Stimulated activated CD8-positive, alpha-beta memory T cell treated with anti-CD3 and anti-CD28 coated beads, Interleukin-4, amount 100 ng/mL, for 24 hours (primary cell): ENCODE results near the gene HELZ2.
"Not testable (repeated sequence)": the region's sequence is repeated elsewhere in the genome, so short reads cannot be mapped to it uniquely, and the experiment has no call there.

Experiments
- DNase-seq: peaks from one replicate; pipeline ENCODE4 v3.0.0-alpha.2; 2020; ENCODE audit warnings: low read depth

Gene HELZ2

GRCh38 chr20:63574156-63574828 is at the start of gene HELZ2:
HELZ2 (minus strand) TSS chr20:63574239; CDS start chr20:63572385, 1,854 bp downstream.
- DNase-seq = no peak

DNA sequence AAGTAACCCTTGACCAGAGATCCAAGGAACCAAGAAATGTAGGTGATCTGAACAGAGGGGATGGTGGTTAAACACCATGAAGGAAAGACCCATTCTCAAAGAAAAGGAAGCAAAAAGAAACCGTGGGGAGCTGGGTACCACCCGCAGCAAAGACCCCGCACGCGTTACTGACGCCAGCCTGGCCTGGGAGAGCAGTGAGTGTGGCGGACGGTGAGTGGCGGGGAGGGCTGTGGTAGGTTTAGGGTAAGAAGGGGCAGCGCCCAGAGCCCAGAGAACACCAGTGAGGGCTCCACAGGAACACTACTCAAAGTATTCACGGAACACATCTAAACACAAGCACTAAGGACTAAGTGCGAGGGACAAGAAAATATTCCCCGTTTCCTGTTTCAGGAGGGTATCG is 48.7 kb upstream of the HELZ2 start:
- DNase-seq = no peak

DNA sequence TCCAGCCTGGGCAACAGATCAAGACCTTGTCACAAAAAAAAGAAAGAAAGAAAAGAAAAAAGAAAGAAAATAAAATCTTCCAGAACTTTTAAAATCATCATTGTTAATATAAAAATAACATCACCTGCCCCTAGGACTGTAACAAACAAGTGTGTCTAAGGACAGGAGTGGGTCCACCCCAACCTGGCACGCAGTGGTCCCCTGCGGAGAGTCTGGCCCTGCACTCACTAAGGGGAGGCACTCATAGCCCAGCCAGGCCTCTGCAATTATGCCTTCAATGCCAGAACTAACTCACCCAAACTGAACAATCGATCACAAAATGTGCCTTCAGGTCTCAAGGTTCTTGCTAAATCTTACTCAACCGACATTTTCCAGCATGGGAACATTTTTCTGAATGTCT is 48.1 kb upstream of the HELZ2 start:
- DNase-seq = no peak

DNA sequence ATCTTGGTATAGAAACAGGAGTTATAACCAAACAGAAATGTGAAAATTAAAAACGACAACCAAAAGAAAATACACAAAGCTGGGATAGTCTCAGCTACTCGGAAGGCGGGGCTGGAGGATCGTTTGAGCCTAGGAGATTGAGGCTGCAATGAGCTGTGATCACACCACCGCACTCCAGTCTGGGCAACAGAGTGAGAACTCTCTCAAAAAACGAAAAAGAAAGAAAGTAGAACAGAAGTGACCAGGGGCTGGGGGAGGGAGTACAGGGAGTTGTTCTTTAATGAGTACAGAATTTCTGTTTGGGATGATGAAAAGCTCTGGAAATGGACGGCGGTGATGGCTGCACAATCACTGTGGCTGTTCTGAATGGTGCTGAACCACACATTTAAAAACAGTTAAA is 47.0 kb upstream of the HELZ2 start:
- DNase-seq = no peak

DNA sequence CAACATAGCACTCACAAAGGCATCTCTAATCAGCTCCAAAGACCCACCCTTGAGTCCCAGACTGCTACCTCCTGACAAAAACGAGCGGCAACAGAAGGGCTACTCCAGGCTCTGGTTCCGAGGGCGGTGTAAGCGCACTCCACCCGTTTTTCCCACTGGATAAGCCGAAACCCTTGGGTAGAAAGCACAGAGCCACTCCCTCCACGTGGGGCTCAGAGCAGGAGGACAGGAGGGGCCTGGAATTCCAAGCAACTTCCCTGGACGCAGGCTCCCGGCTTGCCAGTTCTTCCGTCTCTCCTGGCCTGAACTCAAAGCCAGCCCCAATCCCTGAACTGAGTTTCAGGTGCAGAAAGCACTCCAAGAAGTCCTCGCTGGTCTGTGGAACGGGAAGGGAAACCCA is 45.5 kb upstream of the HELZ2 start:
- DNase-seq = no peak

DNA sequence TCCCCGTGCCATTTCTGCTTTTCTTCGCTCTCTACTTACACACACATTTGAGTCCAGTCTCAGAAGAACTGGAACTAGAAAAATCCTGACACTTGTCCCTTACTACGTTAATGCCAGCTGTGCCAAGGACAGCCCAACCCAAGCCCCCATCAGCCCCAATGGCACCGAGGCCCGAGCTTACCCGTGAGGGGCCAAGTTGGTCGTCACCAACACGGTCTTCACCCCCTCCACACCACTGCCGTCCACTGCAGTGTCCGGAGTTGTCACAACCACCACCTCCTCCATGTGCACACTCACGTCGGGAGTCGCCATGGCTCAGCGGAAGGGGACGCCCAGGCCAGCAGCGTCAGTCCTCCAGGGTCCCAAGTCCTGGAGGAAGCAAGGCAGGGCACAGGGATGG is 45.0 kb upstream of the HELZ2 start:
- no peak for DNase-seq

DNA sequence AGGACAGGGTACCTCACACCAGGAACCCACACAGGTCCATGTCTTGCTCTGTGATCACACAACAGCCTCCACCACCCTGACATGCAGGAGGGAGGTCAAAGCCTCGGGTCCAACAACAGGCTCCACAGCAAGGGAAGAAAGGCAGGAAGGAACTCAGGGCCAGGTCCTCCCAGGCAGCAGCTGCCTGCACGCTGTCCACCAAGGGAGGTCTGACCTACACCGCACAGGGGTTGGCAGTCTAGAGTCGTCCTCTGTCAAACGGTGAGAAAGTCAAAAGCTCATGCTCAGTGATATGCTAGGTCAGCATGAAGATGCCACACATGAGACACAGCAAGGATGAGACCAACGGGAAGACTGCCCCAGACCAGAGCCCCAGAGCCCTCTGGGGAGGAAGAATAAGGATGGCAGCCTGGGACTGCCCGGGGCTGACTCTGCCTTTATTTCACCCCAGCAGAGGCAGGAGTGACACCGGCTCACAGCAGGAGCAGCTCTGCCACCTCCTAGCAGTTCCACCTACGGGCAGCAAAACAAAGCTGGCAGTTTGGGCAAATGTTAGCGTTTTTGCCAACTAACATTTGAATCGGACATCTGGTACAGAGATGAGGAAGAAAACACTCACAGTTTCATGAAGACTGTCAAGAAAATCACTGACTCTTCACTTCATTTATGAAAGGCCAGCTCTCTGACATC is 44.4 kb upstream of the HELZ2 start:
- no peak for DNase-seq

DNA sequence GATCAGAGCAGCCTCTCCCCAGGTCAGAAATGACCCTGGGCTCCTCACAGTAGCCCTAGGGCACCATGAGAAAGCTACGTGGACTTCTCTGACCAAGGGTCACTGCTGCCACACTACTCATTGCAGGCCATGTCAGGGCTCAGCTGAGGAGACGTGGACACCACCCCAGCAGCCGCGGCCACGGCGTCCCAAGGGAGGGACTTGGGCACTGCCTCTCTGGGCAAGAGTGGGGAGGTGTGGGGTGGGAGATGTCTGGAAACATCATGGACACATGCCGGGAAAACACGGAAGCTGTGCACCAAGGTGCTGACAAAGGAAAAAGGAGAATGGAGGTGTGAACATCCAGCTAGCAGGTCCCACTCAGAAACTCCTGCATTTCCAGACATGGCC is 43.8 kb upstream of the HELZ2 start:
- DNase-seq = no peak

DNA sequence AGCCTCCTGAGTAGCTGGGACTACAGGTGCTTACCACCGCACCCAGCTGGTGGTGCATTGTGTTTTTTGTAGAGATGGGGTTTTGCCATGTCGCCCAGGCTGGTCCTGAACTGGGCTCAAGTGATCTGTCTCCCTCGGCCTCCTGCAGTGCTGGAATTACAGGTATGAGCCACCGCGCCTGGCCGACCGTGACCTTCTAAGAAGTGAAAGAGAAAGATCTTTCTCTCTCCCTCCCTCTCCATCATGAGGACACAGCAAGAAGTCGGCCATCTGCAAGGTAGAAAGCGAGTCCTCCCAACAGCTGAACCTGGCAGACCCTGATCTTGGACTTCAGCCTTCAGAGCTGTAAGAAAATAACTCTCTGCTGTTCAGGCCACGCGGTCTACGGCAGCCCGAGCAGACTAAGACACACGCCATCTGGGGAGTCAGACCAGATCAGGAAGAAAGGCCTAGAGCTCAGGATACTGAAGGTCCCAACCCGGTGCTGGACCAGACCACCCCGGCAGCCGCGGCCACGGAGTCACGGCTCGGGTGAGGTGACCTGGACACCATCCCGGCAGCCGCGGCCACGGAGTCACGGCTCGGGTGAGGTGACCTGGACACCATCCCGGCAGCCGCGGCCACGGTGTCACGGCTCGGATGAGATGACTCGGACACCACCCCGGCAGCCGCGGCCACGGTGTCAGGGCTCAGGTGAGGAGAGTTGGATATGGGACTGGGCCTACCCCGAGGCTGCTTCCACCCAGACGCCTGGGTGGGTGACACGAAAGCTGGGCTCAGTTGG is 43.2 kb upstream of the HELZ2 start:
- no peak for DNase-seq

DNA sequence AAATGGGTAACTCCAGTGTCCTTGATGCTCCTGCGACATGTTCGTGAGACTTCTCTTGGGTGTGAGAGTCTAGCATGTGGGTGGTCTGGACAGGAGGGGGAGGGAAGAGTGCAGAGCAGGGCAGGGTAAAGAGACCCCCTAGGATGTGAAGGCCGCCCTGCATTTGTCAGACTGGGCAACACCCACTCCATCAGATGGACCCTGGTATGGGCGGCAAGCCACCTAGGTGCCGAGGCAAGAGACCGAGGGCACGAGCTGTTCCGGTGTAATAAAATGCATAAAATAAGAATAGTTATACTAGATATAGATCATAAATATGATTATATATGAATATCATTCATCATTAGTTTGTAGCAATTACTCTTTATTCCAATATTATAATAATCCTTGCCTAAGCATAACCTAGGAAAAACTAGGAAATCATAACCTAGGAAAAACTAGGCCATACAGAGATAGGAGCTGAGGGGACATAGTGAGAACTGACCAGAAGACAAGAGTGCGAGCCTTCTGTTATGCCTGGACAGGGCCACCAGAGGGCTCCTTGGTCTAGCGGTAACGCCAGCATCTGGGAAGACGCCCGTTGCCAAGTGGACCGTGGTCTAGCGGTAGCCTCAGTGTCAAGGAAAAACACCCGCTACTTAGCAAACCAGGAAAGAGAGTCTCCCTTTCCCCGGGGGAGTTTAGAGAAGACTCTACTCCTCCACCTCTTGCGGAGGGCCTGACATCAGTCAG is 40.0 kb upstream of the HELZ2 start:
- not testable (repeated sequence) for DNase-seq

- DNase-seq = no peak
Measured at GRCh38 chr20:63612276-63612931, 38.4 kb upstream of the HELZ2 start.

DNA sequence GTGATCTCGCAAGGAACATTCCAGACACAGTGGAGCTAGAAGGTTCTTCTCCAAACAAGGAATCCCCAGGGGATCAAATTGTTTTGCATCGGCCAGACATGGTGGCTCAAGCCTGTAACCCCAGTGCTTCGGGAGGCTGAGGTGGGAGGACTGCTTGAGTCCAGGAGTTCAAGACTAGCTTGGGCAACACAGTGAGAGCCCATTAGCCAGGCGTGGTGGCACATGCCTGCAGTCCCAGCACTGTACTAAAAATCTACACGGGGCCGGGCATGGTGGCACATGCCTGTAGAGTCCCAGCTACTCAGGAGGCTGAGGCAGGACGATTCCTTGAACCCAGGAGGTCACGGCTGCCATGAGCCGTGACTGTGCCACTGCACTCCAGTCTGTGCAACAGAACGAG is 37.6 kb upstream of the HELZ2 start:
- DNase-seq = no peak

DNA sequence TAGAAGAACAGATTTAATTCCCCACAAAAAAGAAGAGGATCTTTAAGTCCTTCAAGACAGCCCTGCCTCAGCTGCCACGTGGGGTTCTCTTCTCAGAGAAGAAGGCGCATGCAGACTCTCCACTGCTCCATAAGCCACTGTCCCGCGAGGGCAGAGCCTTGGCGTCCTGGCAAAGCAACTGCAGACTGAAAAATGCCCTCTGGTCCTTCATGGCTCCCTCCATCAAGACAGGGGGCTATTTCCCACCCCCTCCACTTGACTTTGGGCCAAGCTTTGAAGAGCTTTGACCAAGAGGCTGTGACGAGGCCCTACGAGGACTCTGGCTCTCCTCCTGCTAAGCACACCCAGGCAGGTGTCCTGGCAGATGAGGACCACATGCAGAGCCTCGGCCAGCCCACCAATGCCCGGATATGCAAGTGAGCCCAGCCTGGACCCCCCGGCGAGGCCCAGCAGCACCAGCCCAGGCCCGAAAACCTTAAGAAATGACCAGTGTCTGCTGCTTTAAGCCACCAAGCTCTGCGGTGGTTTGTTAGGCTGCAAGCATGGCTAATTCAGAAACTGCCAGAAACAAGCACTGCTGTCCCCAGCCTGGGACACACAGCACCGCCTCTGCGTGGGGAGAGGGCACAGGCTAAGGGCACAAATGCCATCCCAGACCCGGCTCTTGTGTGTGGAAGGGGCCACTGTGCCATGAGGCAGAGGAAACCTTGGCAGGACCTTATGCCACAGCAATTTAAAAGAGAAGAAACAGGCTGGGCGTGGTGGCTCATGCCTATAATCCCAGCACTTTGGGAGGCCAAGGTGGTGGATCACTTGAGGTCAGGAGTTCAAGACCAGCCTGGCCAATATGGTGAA is 36.8 kb upstream of the HELZ2 start:
- DNase-seq = no peak

DNA sequence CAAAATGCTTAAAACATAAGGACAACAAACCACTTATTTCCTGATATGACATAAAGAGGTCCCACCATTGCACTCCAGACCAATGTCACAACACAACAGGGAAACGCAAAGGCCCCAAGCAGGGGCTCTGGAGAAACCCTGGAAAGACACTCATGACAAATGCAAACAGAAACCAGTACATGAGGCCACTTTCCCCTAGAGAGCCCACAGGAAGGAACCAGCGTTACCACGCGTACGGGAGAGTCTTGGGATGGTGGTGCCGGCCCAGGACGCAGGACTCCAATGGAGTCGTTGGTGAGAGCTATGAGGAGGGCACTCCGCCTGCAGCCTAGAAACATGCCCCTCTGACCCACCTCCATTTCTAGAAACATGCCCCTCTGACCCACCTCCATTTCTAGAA is 32.6 kb upstream of the HELZ2 start:
- no peak for DNase-seq

DNA sequence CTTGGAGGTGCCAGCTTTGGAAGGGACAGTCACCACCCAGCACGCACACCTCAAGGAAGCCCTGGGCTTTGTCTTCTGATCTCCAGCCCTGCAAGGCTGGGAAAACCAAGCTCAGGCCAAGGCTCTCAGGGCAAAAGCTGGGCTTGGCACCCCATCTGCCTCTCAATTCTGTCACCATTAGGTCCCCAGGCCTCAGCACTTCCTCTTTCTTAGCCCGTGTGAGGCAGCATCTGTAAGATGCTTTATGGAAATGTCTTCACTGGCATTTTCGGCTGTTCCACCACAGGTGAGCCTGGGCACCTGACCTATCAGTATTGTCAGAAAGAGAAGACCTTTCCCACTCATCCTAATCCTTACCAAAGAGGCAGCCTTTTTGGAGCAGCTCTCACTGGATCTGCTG is 28.3 kb upstream of the HELZ2 start:
- DNase-seq = no peak

GRCh38 chr20:63601679-63602078 is 27.6 kb upstream of the HELZ2 start:
- not testable (repeated sequence) for DNase-seq

DNA sequence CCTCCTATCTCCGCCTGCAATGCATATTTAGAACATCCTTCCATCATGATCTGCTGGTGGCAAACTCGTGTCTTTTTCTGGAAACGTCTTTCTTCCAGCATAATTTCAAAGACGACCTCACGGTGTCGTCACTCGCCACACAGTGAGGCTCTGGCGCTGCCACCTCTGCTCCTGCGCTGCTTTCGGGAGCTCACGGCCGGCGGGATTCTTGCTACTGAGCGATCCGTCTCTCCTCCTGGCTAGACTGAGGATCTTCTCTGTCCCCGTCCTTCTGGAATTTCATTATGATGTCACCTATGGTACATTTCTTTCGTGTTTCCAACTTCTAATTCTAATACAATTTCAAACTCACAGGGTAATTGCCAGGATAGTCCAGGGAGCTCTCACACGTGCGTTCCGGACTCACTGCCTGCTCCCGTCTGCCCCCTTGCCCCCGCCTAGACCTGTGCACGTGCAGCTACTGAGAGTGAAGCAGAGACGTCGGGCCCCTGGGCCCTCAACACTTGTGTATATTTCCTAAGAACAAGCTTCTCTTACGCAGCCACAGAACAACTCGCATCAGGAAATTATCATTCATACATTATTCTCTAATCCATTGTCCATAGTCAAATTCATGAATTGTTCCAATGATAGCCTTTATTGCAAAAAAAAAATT is 25.5 kb upstream of the HELZ2 start:
- DNase-seq = no peak

DNA sequence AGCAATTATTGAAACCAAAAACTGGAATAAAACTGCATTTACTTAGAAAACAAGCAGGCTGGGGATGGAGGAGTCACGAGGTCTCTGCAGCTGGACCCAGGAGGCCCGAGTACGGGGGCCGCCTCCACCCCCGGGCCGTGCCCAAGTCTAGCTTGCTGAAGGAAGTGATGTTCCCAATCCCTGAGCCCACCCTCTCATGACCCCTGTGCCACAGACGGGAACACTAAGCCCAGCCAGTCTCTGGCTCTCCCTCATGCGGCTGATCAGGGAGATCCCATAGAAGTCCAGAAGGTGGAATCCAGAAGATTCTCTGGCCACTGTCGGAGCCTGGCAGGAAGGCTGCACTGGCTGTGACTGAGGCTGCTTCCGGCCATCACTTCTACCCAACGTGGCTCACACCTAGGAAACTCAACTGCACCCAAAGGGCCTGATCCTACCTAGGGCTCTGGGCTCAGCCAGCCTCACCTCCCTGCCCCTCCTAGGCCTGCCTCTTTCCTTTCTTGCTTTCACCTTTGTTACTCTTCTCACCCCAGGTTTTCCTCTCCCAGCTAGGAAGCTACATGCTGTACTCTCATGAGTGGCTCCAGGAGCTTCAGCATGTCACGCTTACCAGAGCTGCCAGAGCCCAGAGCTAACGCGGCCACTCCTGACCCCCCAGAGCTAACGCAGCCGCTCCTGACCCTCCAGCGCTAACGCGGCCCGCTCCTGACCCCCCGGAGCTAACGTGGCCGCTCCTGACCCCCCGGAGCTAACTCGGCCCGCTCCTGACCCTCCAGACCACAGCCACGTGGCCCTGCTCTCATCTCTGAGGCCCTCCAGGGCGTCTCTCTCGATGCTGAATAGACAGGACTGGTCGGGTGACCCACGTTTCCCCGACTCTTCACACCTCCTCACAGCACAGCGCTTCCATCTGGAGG is 24.7 kb upstream of the HELZ2 start:
- no peak for DNase-seq
